Colonic mucosa (tissue), 4 donors: Measurements from ENCODE around the gene LRRFIP1. TPM values are rescaled to one million over a fixed set of nuclear protein-coding genes. Genes with fewer than 3 reads are reported as not detected.

Experiments used
- DNase-seq: peaks from one replicate; pipeline ENCODE4 v3.0.0-alpha.2; 2020
- H3K27ac ChIP-seq: fragments of 200-600 bp; one replicate; pipeline ENCODE4 v1.8.0; 2021
- H3K27me3 ChIP-seq: fragments of 200-600 bp; one replicate; pipeline ENCODE4 v1.8.0; 2021
- H3K36me3 ChIP-seq: fragments of 200-600 bp; one replicate; pipeline ENCODE4 v1.8.0; 2021
- H3K4me1 ChIP-seq: fragments of 200-600 bp; one replicate; pipeline ENCODE4 v1.8.0; 2021; ENCODE audit warnings: mild to moderate bottlenecking
- H3K4me3 ChIP-seq: fragments of 200-600 bp; one replicate; pipeline ENCODE4 v1.8.0; 2021
- H3K9ac ChIP-seq, 2 donors: one replicate each; pipeline ENCODE4 v1.7.0; 2013; ENCODE audit warnings: control low read depth in 2 of 2, low read depth in 2 of 2, low read length in 2 of 2
- H3K9me3 ChIP-seq: fragments of 200-600 bp; one replicate; pipeline ENCODE4 v1.8.0; 2021
- intact Hi-C: fragments of 100-400 bp; cut with DNase I; formaldehyde crosslinking; loops from one replicate; pipeline ENCODE4 v1.14.1; 2022
- total RNA-seq, 2 donors: library from RNA; stranded (reverse); fragmentation: NEBNext Ultra II Directional in 1 of 2; extraction: Animal tissue kit (Norgen Biotek cat#: 25700) in 1 of 2; gene quantifications; one replicate each; pipeline ENCODE4 v1.2.1, GENCODE V29; 2021
- TF ChIP-seq, protein P1 (sequence below): fragments of 200-600 bp; IDR thresholded peaks from one replicate; pipeline ENCODE4 v1.8.0; 2022; ENCODE audit warnings: antibody characterized with exemption, mild to moderate bottlenecking
- donor health status: healthy.
- donor health status: DM: no; HTN: no; CAD: no.
- donor health status: DM: no; HTN: no; CAD: no.

Gene LRRFIP1
- total RNA-seq, 2 donors from 2014 or later: 114 to 133 TPM

DNA sequence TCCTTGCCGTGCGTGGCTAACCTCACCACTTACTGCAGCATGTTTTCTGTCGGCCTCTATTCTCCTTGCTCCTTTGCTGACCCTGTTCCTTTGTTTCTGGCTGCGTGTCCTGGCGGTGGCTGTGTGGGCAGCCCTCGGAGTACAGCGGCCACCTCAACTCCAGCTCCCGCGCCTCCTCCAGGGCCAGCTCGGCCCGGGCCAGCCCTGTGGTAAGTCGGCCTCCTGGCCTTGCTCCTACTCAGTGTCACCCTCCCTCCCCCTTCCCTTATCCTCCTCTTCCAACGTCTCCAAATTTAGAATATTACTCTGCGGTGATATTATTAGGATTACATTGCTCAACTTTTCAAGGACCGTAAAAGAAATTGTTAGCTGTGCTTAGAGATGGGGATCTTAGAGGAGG lies 111.7 kb downstream of the LRRFIP1 start:
- peaks cover 12% of the 10 kb centered on the region for H3K4me1 ChIP-seq
- H3K9me3 ChIP-seq: no peaks in the 10 kb centered on the region
- no peak overlapping the region for H3K4me3 ChIP-seq
- peak overlapping the region; percentile 17 for H3K27ac ChIP-seq
- H3K9ac ChIP-seq: no peak overlapping the region
- intact Hi-C loops: no loop called here
- no peaks in the 10 kb centered on the region for H3K27me3 ChIP-seq
- H3K36me3 ChIP-seq: no peaks in the 10 kb centered on the region
- TF ChIP-seq, protein P1, sequence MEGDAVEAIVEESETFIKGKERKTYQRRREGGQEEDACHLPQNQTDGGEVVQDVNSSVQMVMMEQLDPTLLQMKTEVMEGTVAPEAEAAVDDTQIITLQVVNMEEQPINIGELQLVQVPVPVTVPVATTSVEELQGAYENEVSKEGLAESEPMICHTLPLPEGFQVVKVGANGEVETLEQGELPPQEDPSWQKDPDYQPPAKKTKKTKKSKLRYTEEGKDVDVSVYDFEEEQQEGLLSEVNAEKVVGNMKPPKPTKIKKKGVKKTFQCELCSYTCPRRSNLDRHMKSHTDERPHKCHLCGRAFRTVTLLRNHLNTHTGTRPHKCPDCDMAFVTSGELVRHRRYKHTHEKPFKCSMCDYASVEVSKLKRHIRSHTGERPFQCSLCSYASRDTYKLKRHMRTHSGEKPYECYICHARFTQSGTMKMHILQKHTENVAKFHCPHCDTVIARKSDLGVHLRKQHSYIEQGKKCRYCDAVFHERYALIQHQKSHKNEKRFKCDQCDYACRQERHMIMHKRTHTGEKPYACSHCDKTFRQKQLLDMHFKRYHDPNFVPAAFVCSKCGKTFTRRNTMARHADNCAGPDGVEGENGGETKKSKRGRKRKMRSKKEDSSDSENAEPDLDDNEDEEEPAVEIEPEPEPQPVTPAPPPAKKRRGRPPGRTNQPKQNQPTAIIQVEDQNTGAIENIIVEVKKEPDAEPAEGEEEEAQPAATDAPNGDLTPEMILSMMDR: no peak
- no peak for DNase-seq

DNA sequence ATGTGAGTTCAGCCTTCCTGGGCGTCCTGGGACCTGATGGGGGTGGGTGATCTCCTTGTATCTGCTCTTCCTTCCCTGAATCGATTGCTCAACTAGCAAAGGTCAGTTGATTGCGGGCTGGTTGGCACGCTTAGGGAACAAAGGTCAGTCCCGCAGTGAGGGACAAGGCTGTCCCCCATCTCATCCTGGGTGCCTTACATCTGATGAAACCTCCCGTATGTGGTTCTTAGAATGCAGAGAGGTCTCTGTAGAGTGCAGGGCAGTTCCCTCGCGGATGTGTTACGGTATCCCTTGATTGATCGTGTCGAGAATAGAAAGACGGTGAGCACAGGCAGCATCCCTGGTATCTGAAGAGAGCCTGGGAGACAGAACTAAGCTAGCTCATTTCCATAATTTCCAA lies 114.8 kb downstream of the LRRFIP1 start:
- no peak overlapping the region for H3K27ac ChIP-seq
- TF ChIP-seq, protein P1: no peak
- intact Hi-C loops: loop anchor here (5.0 to 10.0 kb wide), 2 partner anchors 145 to 227 kb away; no protein-coding TSS in a partner anchor
- no peak for DNase-seq
- no peaks in the 10 kb centered on the region for H3K27me3 ChIP-seq
- H3K4me1 ChIP-seq: peaks cover 12% of the 10 kb centered on the region
- no peaks in the 10 kb centered on the region for H3K36me3 ChIP-seq
- H3K4me3 ChIP-seq: no peak overlapping the region
- no peak overlapping the region for H3K9ac ChIP-seq
- H3K9me3 ChIP-seq: no peaks in the 10 kb centered on the region

DNA sequence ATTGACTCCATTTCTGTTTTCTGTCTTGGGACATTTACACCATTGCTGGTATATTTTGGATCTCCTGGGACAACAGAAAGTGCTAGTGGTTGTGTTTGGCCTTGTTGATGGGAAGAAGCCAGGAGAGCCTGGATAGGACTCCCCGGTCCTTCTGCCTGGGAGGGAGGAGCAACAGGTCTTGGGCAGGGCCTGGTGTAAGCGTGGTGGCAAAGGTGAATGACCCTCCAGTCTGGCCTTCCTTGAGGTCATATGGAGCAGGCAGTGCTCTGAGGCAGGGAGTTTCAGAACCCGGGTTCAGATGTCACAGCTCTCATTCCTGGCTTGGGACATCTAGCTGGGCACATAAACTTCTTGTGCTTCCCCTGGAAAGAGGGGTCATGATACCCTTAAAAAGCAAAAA lies 115.2 kb downstream of the LRRFIP1 start:
- no peak overlapping the region for H3K4me3 ChIP-seq
- DNase-seq: no peak
- intact Hi-C loops: loop anchor here (5.0 to 10.0 kb wide), 2 partner anchors 145 to 228 kb away; no protein-coding TSS in a partner anchor

DNA sequence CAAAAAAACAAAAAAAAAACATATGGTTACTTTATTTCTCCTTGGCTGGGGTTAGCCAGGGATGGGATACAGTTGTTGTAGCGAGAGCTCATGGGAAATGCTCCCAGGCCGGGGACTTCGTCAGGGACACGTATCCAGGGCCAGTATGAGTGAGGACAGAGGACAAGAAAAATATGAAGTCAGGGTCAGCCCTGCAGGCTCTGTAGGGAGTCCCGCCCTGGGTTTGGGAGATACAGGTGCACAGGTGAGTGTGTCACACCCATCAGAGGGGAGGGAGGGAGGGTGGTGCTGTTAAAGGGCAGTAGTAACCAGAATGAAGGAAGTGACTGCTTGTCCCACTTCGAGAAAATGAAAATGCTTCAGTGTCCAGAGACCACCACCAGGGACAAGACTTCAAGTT lies 115.6 kb downstream of the LRRFIP1 start:
- TF ChIP-seq, protein P1: no peak
- H3K4me1 ChIP-seq: peaks cover 12% of the 10 kb centered on the region
- DNase-seq: peak; percentile 59
- intact Hi-C loops: loop anchor here (5.0 to 10.0 kb wide), 2 partner anchors 146 to 228 kb away; no protein-coding TSS in a partner anchor
- no peak overlapping the region for H3K9ac ChIP-seq
- no peaks in the 10 kb centered on the region for H3K9me3 ChIP-seq
- no peak overlapping the region for H3K4me3 ChIP-seq
- no peaks in the 10 kb centered on the region for H3K27me3 ChIP-seq
- no peaks in the 10 kb centered on the region for H3K36me3 ChIP-seq
- H3K27ac ChIP-seq: peak overlapping the region; percentile 43

More for the DNA sequence above, 115.2 kb downstream of the LRRFIP1 start:
- Histone ChIP-seq H3K36me3 (no peaks in the 10 kb centered on the region), H3K9ac (no peak overlapping the region), H3K9me3 (no peaks in the 10 kb centered on the region), H3K4me1 (peaks cover 12% of the 10 kb centered on the region), H3K27me3 (no peaks in the 10 kb centered on the region), H3K27ac (no peak overlapping the region)
- TF ChIP-seq, protein P1: no peak

DNA sequence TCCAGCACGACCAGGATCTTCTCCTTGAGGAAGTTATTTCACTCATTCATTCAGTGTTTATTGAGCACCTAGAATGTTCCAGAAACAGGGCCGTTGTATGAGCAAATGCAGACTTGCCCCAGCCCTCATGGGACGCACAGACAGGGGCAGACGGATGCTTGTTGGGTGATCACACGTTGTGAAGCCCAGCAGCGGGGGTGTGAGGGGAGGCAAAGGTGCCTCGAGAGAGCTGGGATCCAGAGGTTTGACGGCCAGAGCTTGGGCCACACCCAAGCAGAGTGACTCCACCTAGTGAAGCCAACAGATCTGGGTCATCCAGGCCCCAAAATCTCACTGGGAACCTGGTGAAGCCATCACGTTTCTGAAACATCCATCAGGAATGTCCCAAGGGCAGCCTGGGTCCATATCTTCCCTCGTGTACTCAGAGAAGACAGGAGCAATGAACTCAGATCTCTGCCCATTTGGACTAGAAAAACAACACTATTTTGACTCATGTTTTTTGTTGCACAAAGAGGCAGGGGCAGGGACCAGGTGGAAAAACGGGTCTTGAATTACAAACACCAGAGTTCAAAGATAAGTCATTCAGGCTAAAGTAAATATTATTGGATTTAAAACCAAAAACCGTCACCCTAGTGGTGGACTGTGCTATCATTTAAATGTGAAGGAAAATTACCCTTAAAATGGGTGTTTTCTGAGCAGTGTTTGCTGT lies 116.3 kb downstream of the LRRFIP1 start:
- H3K9ac ChIP-seq: no peak overlapping the region
- H3K4me1 ChIP-seq: peaks cover 12% of the 10 kb centered on the region

More for the DNA sequence above, 116.3 kb downstream of the LRRFIP1 start:
- intact Hi-C loops: loop anchor here (5.0 to 10.0 kb wide), 2 partner anchors 146 to 229 kb away; no protein-coding TSS in a partner anchor
- Histone ChIP-seq H3K4me3 (no peak overlapping the region), H3K36me3 (no peaks in the 10 kb centered on the region), H3K27me3 (no peaks in the 10 kb centered on the region), H3K9me3 (no peaks in the 10 kb centered on the region), H3K27ac (peak overlapping the region; percentile 43)
- TF ChIP-seq, protein P1: no peak
- no peak for DNase-seq
